COLO668 (cell line): Measurements from ENCODE around the gene PAX2.
A peak's percentile ranks its signal among the peaks of the same experiment; 100 is the strongest.

Experiments
- DNase-seq: peaks from one replicate; lab custom pipeline; 2025; ENCODE audit not compliant: unreplicated experiment; lab: John Stamatoyannopoulos, UW

Gene PAX2

GRCh38 chr10:100873827-100874326 is 128.5 kb downstream of the PAX2 start:
- no peak for DNase-seq

GRCh38 chr10:100874702-100875483 is 129.5 kb downstream of the PAX2 start:
- DNase-seq, result no peak

GRCh38 chr10:100875484-100876166 is 130.2 kb downstream of the PAX2 start:
- no peak for DNase-seq

GRCh38 chr10:100876585-100877460 is 131.4 kb downstream of the PAX2 start:
- no peak for DNase-seq

GRCh38 chr10:100877461-100877850 is 132.1 kb downstream of the PAX2 start:
- DNase-seq, result no peak

- DNase-seq, result peak; percentile 14
These were observed 133.0 kb downstream of the PAX2 start for GRCh38 chr10:100878291-100878910.
